Ishikawa (cell line): ENCODE results near the gene ME2.

Experiments used
- CREB1 ChIP-seq: IDR thresholded peaks from 2 replicates; pipeline ENCODE4 v1.6.1; 2012; ENCODE audit warnings: low read depth
- EGR1 ChIP-seq: IDR thresholded peaks from 2 replicates; pipeline ENCODE4 v1.6.1; 2012
- EP300 ChIP-seq: IDR thresholded peaks from 2 replicates; pipeline ENCODE4 v1.6.1; 2012; ENCODE audit warnings: borderline replicate concordance
- FOXM1 ChIP-seq: IDR thresholded peaks from 2 replicates; pipeline ENCODE4 v1.6.1; 2012; ENCODE audit warnings: low read depth, borderline replicate concordance
- MAX ChIP-seq: IDR thresholded peaks from 2 replicates; pipeline ENCODE4 v1.6.1; 2012
- RAD21 ChIP-seq: IDR thresholded peaks from 2 replicates; pipeline ENCODE4 v1.6.1; 2012; ENCODE audit warnings: low read depth
- TAF1 ChIP-seq: IDR thresholded peaks from 2 replicates; pipeline ENCODE4 v1.6.1; 2012; ENCODE audit warnings: low read depth, mild to moderate bottlenecking
- TEAD4 ChIP-seq: IDR thresholded peaks from 2 replicates; pipeline ENCODE4 v1.6.1; 2012

DNA sequence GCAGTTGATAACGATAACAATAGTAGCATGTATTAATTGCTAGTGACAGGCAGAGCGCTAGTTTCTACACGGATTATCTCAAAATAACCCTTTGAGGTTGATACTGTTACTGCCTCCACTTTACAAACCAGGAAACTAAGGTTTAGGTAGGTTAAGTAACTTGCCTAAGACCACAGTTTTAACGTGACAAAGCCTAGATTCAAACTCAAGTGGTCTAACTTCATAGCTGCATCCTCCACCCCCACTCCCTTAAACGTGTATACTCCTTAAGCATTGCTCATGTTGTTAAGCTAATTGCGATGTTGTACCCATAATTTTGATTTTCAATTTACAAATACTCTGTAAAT, 1.2 kb downstream of the ME2 start:
- TF ChIP-seq MAX (no peak), RAD21 (no peak), TEAD4 (no peak), EP300 (no peak), TAF1 (no peak), FOXM1 (no peak), CREB1 (no peak), EGR1 (no peak)
